Ishikawa (cell line): Measurements from ENCODE around the gene HS3ST5.

Source experiments
- CEBPB ChIP-seq: IDR thresholded peaks from 2 replicates; pipeline ENCODE4 v1.6.1; 2012
- CREB1 ChIP-seq: IDR thresholded peaks from 2 replicates; pipeline ENCODE4 v1.6.1; 2012; ENCODE audit warnings: low read depth
- EGR1 ChIP-seq: IDR thresholded peaks from 2 replicates; pipeline ENCODE4 v1.6.1; 2012
- EP300 ChIP-seq: IDR thresholded peaks from 2 replicates; pipeline ENCODE4 v1.6.1; 2012; ENCODE audit warnings: borderline replicate concordance
- FOXM1 ChIP-seq: IDR thresholded peaks from 2 replicates; pipeline ENCODE4 v1.6.1; 2012; ENCODE audit warnings: low read depth, borderline replicate concordance
- MAX ChIP-seq: IDR thresholded peaks from 2 replicates; pipeline ENCODE4 v1.6.1; 2012
- RAD21 ChIP-seq: IDR thresholded peaks from 2 replicates; pipeline ENCODE4 v1.6.1; 2012; ENCODE audit warnings: low read depth
- REST ChIP-seq: IDR thresholded peaks from 2 replicates; pipeline ENCODE4 v1.6.1; 2012; ENCODE audit warnings: low read depth, mild to moderate bottlenecking
- TAF1 ChIP-seq: IDR thresholded peaks from 2 replicates; pipeline ENCODE4 v1.6.1; 2012; ENCODE audit warnings: low read depth, mild to moderate bottlenecking
- TCF12 ChIP-seq: IDR thresholded peaks from 2 replicates; pipeline ENCODE4 v1.6.1; 2012; ENCODE audit warnings: low read depth
- TEAD4 ChIP-seq: IDR thresholded peaks from 2 replicates; pipeline ENCODE4 v1.6.1; 2012
- YY1 ChIP-seq: IDR thresholded peaks from 2 replicates; pipeline ENCODE4 v1.6.1; 2012; ENCODE audit warnings: low read depth
- TF ChIP-seq, protein P1 (sequence below): IDR thresholded peaks from 2 replicates; pipeline ENCODE4 v1.6.1; 2012

DNA sequence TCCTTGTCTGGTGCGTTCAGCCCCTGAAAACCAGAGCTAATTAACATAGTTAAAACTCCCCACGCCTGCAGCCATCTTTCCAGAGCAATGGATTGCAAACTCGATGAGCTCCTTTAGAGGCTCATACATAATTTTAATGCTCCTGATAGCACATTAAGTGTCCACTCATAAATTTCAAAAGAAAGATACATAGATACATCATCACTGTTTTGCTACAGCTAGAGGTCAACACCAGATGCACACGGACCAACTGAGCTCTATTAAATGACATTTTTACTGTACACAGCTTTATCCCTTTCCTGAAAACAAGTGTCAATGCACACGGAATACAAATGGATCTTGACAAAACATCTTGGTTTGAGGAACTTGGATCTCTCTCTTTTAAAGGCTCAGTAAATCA lies 280.6 kb downstream of the HS3ST5 start:
- TF ChIP-seq EGR1 (no peak), FOXM1 (no peak), YY1 (no peak), EP300 (no peak), RAD21 (no peak), TAF1 (no peak), CREB1 (no peak), REST (no peak), MAX (no peak), TEAD4 (no peak), CEBPB (no peak), TCF12 (no peak)
- TF ChIP-seq, protein P1, sequence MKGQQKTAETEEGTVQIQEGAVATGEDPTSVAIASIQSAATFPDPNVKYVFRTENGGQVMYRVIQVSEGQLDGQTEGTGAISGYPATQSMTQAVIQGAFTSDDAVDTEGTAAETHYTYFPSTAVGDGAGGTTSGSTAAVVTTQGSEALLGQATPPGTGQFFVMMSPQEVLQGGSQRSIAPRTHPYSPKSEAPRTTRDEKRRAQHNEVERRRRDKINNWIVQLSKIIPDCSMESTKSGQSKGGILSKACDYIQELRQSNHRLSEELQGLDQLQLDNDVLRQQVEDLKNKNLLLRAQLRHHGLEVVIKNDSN, result no peak
